ENCODE measurements around the gene NPAS3.

DNA sequence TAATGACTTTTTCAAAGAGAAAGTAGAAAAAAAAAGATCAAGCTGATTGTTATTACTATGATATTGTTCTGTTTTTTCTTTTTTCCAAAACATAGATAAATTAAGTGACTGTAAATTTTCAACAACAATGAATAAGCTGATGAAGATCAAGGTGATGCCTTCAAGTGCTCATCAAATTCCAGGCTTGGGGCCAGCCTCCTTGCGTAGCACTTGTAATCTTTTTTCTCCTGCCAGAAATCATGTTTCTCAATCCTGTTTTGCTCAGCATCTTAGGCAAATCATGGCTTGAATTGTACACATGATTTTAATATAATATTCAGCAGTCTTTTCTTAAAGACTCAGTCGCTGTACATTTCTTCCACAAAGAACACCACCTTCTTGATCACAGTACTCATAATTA, 333.2 kb downstream of the NPAS3 start:
- TF ChIP-seq, protein P1, sequence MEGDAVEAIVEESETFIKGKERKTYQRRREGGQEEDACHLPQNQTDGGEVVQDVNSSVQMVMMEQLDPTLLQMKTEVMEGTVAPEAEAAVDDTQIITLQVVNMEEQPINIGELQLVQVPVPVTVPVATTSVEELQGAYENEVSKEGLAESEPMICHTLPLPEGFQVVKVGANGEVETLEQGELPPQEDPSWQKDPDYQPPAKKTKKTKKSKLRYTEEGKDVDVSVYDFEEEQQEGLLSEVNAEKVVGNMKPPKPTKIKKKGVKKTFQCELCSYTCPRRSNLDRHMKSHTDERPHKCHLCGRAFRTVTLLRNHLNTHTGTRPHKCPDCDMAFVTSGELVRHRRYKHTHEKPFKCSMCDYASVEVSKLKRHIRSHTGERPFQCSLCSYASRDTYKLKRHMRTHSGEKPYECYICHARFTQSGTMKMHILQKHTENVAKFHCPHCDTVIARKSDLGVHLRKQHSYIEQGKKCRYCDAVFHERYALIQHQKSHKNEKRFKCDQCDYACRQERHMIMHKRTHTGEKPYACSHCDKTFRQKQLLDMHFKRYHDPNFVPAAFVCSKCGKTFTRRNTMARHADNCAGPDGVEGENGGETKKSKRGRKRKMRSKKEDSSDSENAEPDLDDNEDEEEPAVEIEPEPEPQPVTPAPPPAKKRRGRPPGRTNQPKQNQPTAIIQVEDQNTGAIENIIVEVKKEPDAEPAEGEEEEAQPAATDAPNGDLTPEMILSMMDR (IDR thresholded peaks at IDR 0.05): no peak
- TF ChIP-seq POLR2A (IDR thresholded peaks at IDR 0.05) (no peak), POLR2AphosphoS5 (IDR thresholded peaks at IDR 0.05) (no peak)

Measured in breast epithelium (tissue), 3 donors.